Measurements from ENCODE around the gene IL36RN.

IL36RN gene

GRCh38 chr2:113057117-113057516 lies 1.9 kb upstream of the IL36RN start:
- H3K27me3 Mint-ChIP-seq = peaks cover 25 to 35% of the 10 kb centered on the region in 2 donors
- ATAC-seq (replicated peaks) (no peak), DNase-seq (no peak)
- H3K4me3 Mint-ChIP-seq = no peak overlapping the region
- peaks cover 23 to 27% of the 10 kb centered on the region in 2 donors for H3K9me3 Mint-ChIP-seq
- no peaks in the 10 kb centered on the region for H3K4me1 Mint-ChIP-seq
- H3K36me3 Mint-ChIP-seq = peaks cover 2 to 16% of the 10 kb centered on the region in 2 donors
- H3K27ac Mint-ChIP-seq = no peak overlapping the region

- DNase-seq (no peak), ATAC-seq (replicated peaks) (no peak)
- Mint-ChIP-seq H3K4me1 (no peaks in the 10 kb centered on the region), H3K27me3 (peaks cover 27 to 41% of the 10 kb centered on the region in 2 donors), H3K4me3 (no peak overlapping the region), H3K9me3 (peaks cover 21 to 24% of the 10 kb centered on the region in 2 donors), H3K36me3 (peaks cover 2 to 16% of the 10 kb centered on the region in 2 donors), H3K27ac (no peak overlapping the region)
Measured at GRCh38 chr2:113058411-113058994, 495 bp upstream of the IL36RN start.

- Mint-ChIP-seq H3K36me3 (peaks cover 0 to 5% of the 10 kb centered on the region in 2 donors), H3K4me3 (no peak overlapping the region), H3K27me3 (peaks cover 29 to 44% of the 10 kb centered on the region in 2 donors), H3K27ac (no peak overlapping the region), H3K4me1 (no peaks in the 10 kb centered on the region), H3K9me3 (peaks cover 7 to 10% of the 10 kb centered on the region in 2 donors)
- ATAC-seq (replicated peaks) (no peak), DNase-seq (no peak)
Measured at GRCh38 chr2:113060396-113060795, 1.4 kb downstream of the IL36RN start.

- Mint-ChIP-seq H3K4me1 (no peaks in the 10 kb centered on the region), H3K27me3 (peaks cover 28 to 44% of the 10 kb centered on the region in 2 donors), H3K4me3 (no peak overlapping the region), H3K36me3 (peaks cover 0 to under 1% of the 10 kb centered on the region in 2 donors), H3K9me3 (peaks cover 5 to 7% of the 10 kb centered on the region in 2 donors), H3K27ac (no peak overlapping the region)
- ATAC-seq (replicated peaks) = no peak
- no peak for DNase-seq
Measured at GRCh38 chr2:113060796-113061195, 1.8 kb downstream of the IL36RN start.

GRCh38 chr2:113061241-113061640 lies 2.2 kb downstream of the IL36RN start:
- DNase-seq = no peak
- Mint-ChIP-seq H3K9me3 (peaks cover 2 to 4% of the 10 kb centered on the region in 2 donors), H3K4me1 (no peaks in the 10 kb centered on the region), H3K27me3 (peaks cover 27 to 42% of the 10 kb centered on the region in 2 donors), H3K4me3 (no peak overlapping the region), H3K27ac (no peak overlapping the region), H3K36me3 (no peaks in the 10 kb centered on the region)
- no peak for ATAC-seq (replicated peaks)

- Mint-ChIP-seq H3K27ac (no peak overlapping the region), H3K36me3 (no peaks in the 10 kb centered on the region), H3K4me1 (no peaks in the 10 kb centered on the region), H3K9me3 (peaks cover 0 to 4% of the 10 kb centered on the region in 2 donors), H3K4me3 (no peak overlapping the region), H3K27me3 (peaks cover 27 to 42% of the 10 kb centered on the region in 2 donors)
- DNase-seq (no peak), ATAC-seq (replicated peaks) (no peak)
Measured at GRCh38 chr2:113061896-113062770, 3.1 kb downstream of the IL36RN start.

- Mint-ChIP-seq H3K27ac (no peak overlapping the region), H3K36me3 (no peaks in the 10 kb centered on the region), H3K4me3 (no peak overlapping the region), H3K9me3 (peaks cover 0 to 4% of the 10 kb centered on the region in 2 donors), H3K27me3 (peaks cover 27 to 39% of the 10 kb centered on the region in 2 donors), H3K4me1 (no peaks in the 10 kb centered on the region)
- ATAC-seq (replicated peaks) (no peak), DNase-seq (no peak)
Measured at GRCh38 chr2:113064281-113064680, 5.3 kb downstream of the IL36RN start.

GRCh38 chr2:113064898-113065297 lies 5.9 kb downstream of the IL36RN start:
- Mint-ChIP-seq H3K9me3 (peaks cover 0 to 4% of the 10 kb centered on the region in 2 donors), H3K27ac (no peak overlapping the region), H3K27me3 (peaks cover 30 to 39% of the 10 kb centered on the region in 2 donors), H3K4me3 (no peak overlapping the region), H3K36me3 (no peaks in the 10 kb centered on the region), H3K4me1 (no peaks in the 10 kb centered on the region)
- ATAC-seq (replicated peaks) = no peak
- no peak for DNase-seq

- Mint-ChIP-seq H3K9me3 (peaks cover 0 to 4% of the 10 kb centered on the region in 2 donors), H3K36me3 (no peaks in the 10 kb centered on the region), H3K4me3 (no peak within 1 kb of the TSS), H3K27me3 (peaks cover 20 to 31% of the 10 kb centered on the region in 2 donors), H3K27ac (no peak within 1 kb of the TSS), H3K4me1 (no peaks in the 10 kb centered on the region)
- no peak for DNase-seq
- no peak for ATAC-seq (replicated peaks)
Measured at GRCh38 chr2:113067681-113068080, 8.7 kb downstream of the IL36RN start, which contains the start of gene IL1F10. TSS of gene IL1F10 (plus strand) at chr2:113067970. CDS start at chr2:113072739, 4,769 bp downstream.

GRCh38 chr2:113068249-113068648 lies 9.3 kb downstream of the IL36RN start:
- no peaks in the 10 kb centered on the region for H3K36me3 Mint-ChIP-seq
- no peak overlapping the region for H3K4me3 Mint-ChIP-seq
- H3K27ac Mint-ChIP-seq = no peak overlapping the region
- ATAC-seq (replicated peaks) (no peak), DNase-seq (no peak)
- peaks cover 19 to 33% of the 10 kb centered on the region in 2 donors for H3K27me3 Mint-ChIP-seq
- no peaks in the 10 kb centered on the region for H3K4me1 Mint-ChIP-seq
- H3K9me3 Mint-ChIP-seq = peaks cover 0 to 4% of the 10 kb centered on the region in 2 donors

GRCh38 chr2:113068706-113069485 lies 9.9 kb downstream of the IL36RN start:
- ATAC-seq (replicated peaks) = no peak
- no peak for DNase-seq
- Mint-ChIP-seq H3K9me3 (peaks cover 0 to 4% of the 10 kb centered on the region in 2 donors), H3K27ac (no peak overlapping the region), H3K27me3 (peaks cover 19 to 35% of the 10 kb centered on the region in 2 donors), H3K4me1 (no peaks in the 10 kb centered on the region), H3K36me3 (no peaks in the 10 kb centered on the region), H3K4me3 (no peak overlapping the region)

- DNase-seq = no peak
- H3K9me3 Mint-ChIP-seq = peaks cover 0 to 4% of the 10 kb centered on the region in 2 donors
- no peak overlapping the region for H3K4me3 Mint-ChIP-seq
- H3K36me3 Mint-ChIP-seq = no peaks in the 10 kb centered on the region
- H3K4me1 Mint-ChIP-seq = no peaks in the 10 kb centered on the region
- no peak for ATAC-seq (replicated peaks)
- H3K27ac Mint-ChIP-seq = no peak overlapping the region
- H3K27me3 Mint-ChIP-seq = peaks cover 20 to 45% of the 10 kb centered on the region in 2 donors
Measured at GRCh38 chr2:113069676-113070605, 10.9 kb downstream of the IL36RN start.

- DNase-seq (no peak), ATAC-seq (replicated peaks) (no peak)
- no peak overlapping the region for H3K4me3 Mint-ChIP-seq
- no peaks in the 10 kb centered on the region for H3K4me1 Mint-ChIP-seq
- H3K9me3 Mint-ChIP-seq = no peaks in the 10 kb centered on the region
- H3K27ac Mint-ChIP-seq = no peak overlapping the region
- peaks cover 18 to 44% of the 10 kb centered on the region in 2 donors for H3K27me3 Mint-ChIP-seq
- no peaks in the 10 kb centered on the region for H3K36me3 Mint-ChIP-seq
Measured at GRCh38 chr2:113070606-113070975, 11.6 kb downstream of the IL36RN start.

All from stimulated activated naive B cell treated with anti-CD40 and anti-IgM and Interleukin-4, amounts not matched to agents 10 μg/mL and 1 μg/mL and 100 μg/mL, for 72 hours (primary cell).